HepG2 (cell line): ENCODE results near the gene ACADS.

ENCODE experiments used
- ARHGAP35 ChIP-seq: sonication (generic); formaldehyde crosslinking; IDR thresholded peaks from 2 replicates; pipeline ENCODE4 v1.9.0; 2022; ENCODE audit warnings: mild to moderate bottlenecking, inconsistent platforms, moderate library complexity, missing genetic modification reagents, borderline replicate concordance
- CAMTA2 ChIP-seq: sonication (generic); formaldehyde crosslinking; IDR thresholded peaks from 2 replicates; pipeline ENCODE4 v1.4.0; 2020; ENCODE audit warnings: mild to moderate bottlenecking, missing genetic modification reagents, borderline replicate concordance
- CTCF ChIP-seq: sonication (generic); formaldehyde crosslinking; IDR thresholded peaks from 2 replicates; pipeline ENCODE4 v1.5.0; 2020; ENCODE audit warnings: mild to moderate bottlenecking, missing genetic modification reagents, moderate library complexity
- MYC ChIP-seq: sonication (generic); formaldehyde crosslinking; IDR thresholded peaks from 2 replicates; pipeline ENCODE4 v1.9.0; 2021; ENCODE audit warnings: missing genetic modification reagents, borderline replicate concordance
- PBX3 ChIP-seq: sonication (generic); formaldehyde crosslinking; IDR thresholded peaks from 2 replicates; pipeline ENCODE4 v1.8.1; 2023; ENCODE audit warnings: missing genetic modification reagents, inconsistent platforms, borderline replicate concordance
- TAF1 ChIP-seq: sonication (generic); formaldehyde crosslinking; IDR thresholded peaks from 2 replicates; pipeline ENCODE4 v1.4.0; 2020; ENCODE audit warnings: missing genetic modification reagents
- TEF ChIP-seq: sonication (generic); formaldehyde crosslinking; IDR thresholded peaks from 2 replicates; pipeline ENCODE4 v1.5.0; 2020; ENCODE audit warnings: missing genetic modification reagents
- ZNF747 ChIP-seq: sonication (generic); formaldehyde crosslinking; IDR thresholded peaks from 2 replicates; pipeline ENCODE4 v1.8.1; 2023; ENCODE audit warnings: missing genetic modification reagents, mild to moderate bottlenecking, borderline replicate concordance
- ZNF766 ChIP-seq: sonication (generic); formaldehyde crosslinking; IDR thresholded peaks from 2 replicates; pipeline ENCODE4 v1.5.0; 2020; ENCODE audit warnings: missing genetic modification reagents, borderline replicate concordance

- TF ChIP-seq ARHGAP35 (CRISPR knock-in tag) (no peak), ZNF747 (no peak), CAMTA2 (CRISPR knock-in tag) (no peak), CTCF (CRISPR knock-in tag) (no peak), TAF1 (CRISPR knock-in tag) (no peak), TEF (CRISPR knock-in tag) (no peak), MYC (no peak), ZNF766 (CRISPR knock-in tag) (no peak), PBX3 (no peak)
These were observed 22.2 kb upstream of the ACADS start for GRCh38 chr12:120703311-120703942.
